Endothelial cell of umbilical vein (primary cell): ENCODE measurements around the gene COL23A1. TPM values are rescaled to one million over a fixed set of nuclear protein-coding genes. Genes with fewer than 3 reads are reported as not detected.
"Not testable (repeated sequence)": the region's sequence is repeated elsewhere in the genome, so short reads cannot be mapped to it uniquely, and the experiment has no call there.

Experiments used
- BruUV-seq: library from RNA; stranded (reverse); fragments of 400-500 nt; replicated peaks from 2 replicates; lab custom pipeline; 2021; lab: Mats Ljungman, UMichigan
- CTCF ChIA-PET: fragments of 300-600, 350-600 bp; sonication (Branson Sonifier 250); formaldehyde crosslinking; loops from one replicate; lab custom pipeline; 2021; ENCODE audit warnings: antibody characterized with exemption, inconsistent platforms; lab: Charles Lee
- POLR2A ChIA-PET: fragments of 300-600, 350-600 bp; sonication (Branson Sonifier 250); formaldehyde crosslinking; loops from one replicate; lab custom pipeline; 2021; ENCODE audit warnings: antibody characterized with exemption, inconsistent platforms; lab: Charles Lee
- DNase-seq: peaks from one replicate; pipeline ENCODE4 v3.0.0-alpha.2; 2011; ENCODE audit warnings: low read depth, low spot score
- FAIRE-seq: peaks from 2 replicates; lab custom pipeline; 2011; peaks lifted over from hg19 to GRCh38; lab: Jason Lieb, UNC
- H2AFZ ChIP-seq: 2 replicates; pipeline ENCODE4 v1.6.0; 2012; ENCODE audit warnings: low read depth, low read length, control low read depth, inconsistent platforms
- H3K27ac ChIP-seq: 2 replicates; pipeline ENCODE4 v1.5.1; 2011; ENCODE audit warnings: low read depth, mild to moderate bottlenecking, control low read depth, low read length, moderate library complexity; ENCODE audit not compliant: insufficient read depth
- H3K27me3 ChIP-seq, 2 experiments: 2 replicates each; pipeline versions ENCODE4 v1.6.0 to v1.6.1; 2011; ENCODE audit warnings: low read length in 2 of 2, mixed read lengths in 1 of 2; ENCODE audit not compliant: control insufficient read depth in 2 of 2, insufficient read depth in 2 of 2
- H3K36me3 ChIP-seq, 2 experiments: 2 replicates in 1 of 2; 3 replicates in 1 of 2; pipeline ENCODE4 v1.5.1; 2011; ENCODE audit warnings: low read length in 2 of 2, mild to moderate bottlenecking in 1 of 2, moderate library complexity in 1 of 2; ENCODE audit not compliant: control insufficient read depth in 2 of 2, insufficient read depth in 2 of 2; ENCODE audit errors: extremely low read depth in 1 of 2
- H3K4me1 ChIP-seq: 3 replicates; pipeline ENCODE4 v1.5.1; 2011; ENCODE audit warnings: mild to moderate bottlenecking, low read length; ENCODE audit not compliant: control insufficient read depth, insufficient read depth; ENCODE audit errors: extremely low read depth
- H3K4me2 ChIP-seq: 2 replicates; pipeline ENCODE4 v1.6.1; 2011; ENCODE audit warnings: low read length, control low read depth, mixed read lengths; ENCODE audit not compliant: insufficient read depth
- H3K4me3 ChIP-seq, 3 experiments: fragments of 200-600 bp in 1 of 3; sonication (generic), shearing (Covaris generic) in 1 of 3; replicated peaks in 1 of 3; 2 replicates each; pipeline ENCODE4 v1.5.1; 2011 to 2016; ENCODE audit warnings: control low read depth in 3 of 3, low read length in 3 of 3, mild to moderate bottlenecking in 2 of 3, inconsistent platforms in 1 of 3, low read depth in 1 of 3, moderate library complexity in 1 of 3; ENCODE audit not compliant: insufficient read depth in 1 of 3
- H3K79me2 ChIP-seq: 2 replicates; pipeline ENCODE4 v1.6.0; 2012; ENCODE audit warnings: low read length, inconsistent platforms; ENCODE audit not compliant: control insufficient read depth, insufficient read depth
- H3K9ac ChIP-seq: replicated peaks from 2 replicates; pipeline ENCODE3; 2011; ENCODE audit warnings: low read length, control low read depth; ENCODE audit not compliant: insufficient read depth; ENCODE audit errors: extremely low read depth
- H3K9me1 ChIP-seq: replicated peaks from 3 replicates; pipeline ENCODE4 v1.6.0; 2011; ENCODE audit warnings: mild to moderate bottlenecking, low read length; ENCODE audit not compliant: control insufficient read depth, insufficient read depth; ENCODE audit errors: extremely low read depth
- H3K9me3 ChIP-seq: replicated peaks from 2 replicates; pipeline ENCODE4 v1.5.1; 2012; ENCODE audit warnings: low read length, inconsistent platforms; ENCODE audit not compliant: control insufficient read depth, insufficient read depth
- H4K20me1 ChIP-seq: replicated peaks from 2 replicates; pipeline ENCODE3; 2011; ENCODE audit warnings: mild to moderate bottlenecking, low read length; ENCODE audit not compliant: control insufficient read depth, insufficient read depth; ENCODE audit errors: extremely low read depth
- EZH2 ChIP-seq: IDR thresholded peaks from 2 replicates; pipeline ENCODE4 v1.6.1; 2012; ENCODE audit warnings: borderline replicate concordance, low read depth, mild to moderate bottlenecking, moderate library complexity, low read length, inconsistent platforms; ENCODE audit not compliant: severe bottlenecking
- FOS ChIP-seq: IDR thresholded peaks from 2 replicates; pipeline ENCODE4 v1.6.1; 2011; ENCODE audit warnings: mild to moderate bottlenecking, low read length, moderate library complexity, borderline replicate concordance; ENCODE audit not compliant: insufficient read depth
- GATA2 ChIP-seq: IDR thresholded peaks from 2 replicates; pipeline ENCODE4 v1.7.0; 2011; ENCODE audit warnings: low read depth, mild to moderate bottlenecking, moderate library complexity, mixed read lengths, low read length; ENCODE audit not compliant: insufficient read length, insufficient read depth
- MAX ChIP-seq: IDR thresholded peaks from 2 replicates; pipeline ENCODE4 v1.6.1; 2011; ENCODE audit not compliant: insufficient read depth, insufficient read length
- MYC ChIP-seq: IDR thresholded peaks from one replicate; pipeline ENCODE4 v1.6.1; 2011; ENCODE audit warnings: mild to moderate bottlenecking, low read depth, low read length
- POLR2A ChIP-seq: IDR thresholded peaks from 2 replicates; pipeline ENCODE4 v1.6.1; 2012; ENCODE audit warnings: low read depth, mild to moderate bottlenecking, control low read depth, low read length
- POLR2AphosphoS5 ChIP-seq: IDR thresholded peaks from 2 replicates; pipeline ENCODE4 v1.6.1; 2012; ENCODE audit warnings: low read depth, mild to moderate bottlenecking, control low read depth, low read length, moderate library complexity; ENCODE audit not compliant: insufficient read depth
- dilution Hi-C: fragments of 300-500 bp; cut with MboI; formaldehyde crosslinking; loops from one replicate; pipeline ENCODE4 v1.15.0; 2019; ENCODE audit warnings: low sequenced_read_pairs; ENCODE audit not compliant: extremely low pct_ligation_motif_present
- intact Hi-C: fragments of 100-400 bp; cut with micrococcal nuclease; formaldehyde crosslinking; loops from one replicate; pipeline ENCODE4 v1.10.0; 2022
- polyA plus RNA-seq, 4 experiments: library from polyadenylated mRNA; depleted of rRNA in 3 of 4; stranded (reverse) in 3 of 4; unstranded in 1 of 4; fragments of >200 nt; gene quantifications; 2 replicates each; pipeline versions ENCODE4 v1.2.1 to v1.2.3, GENCODE V29; 2011 to 2012; ENCODE audit warnings: missing spikeins in 1 of 4
- total RNA-seq: library from RNA; stranded (reverse); gene quantifications from 2 replicates; pipeline ENCODE4 v1.2.3, GENCODE V29; 2021

The COL23A1 gene
- total and polyA plus RNA-seq, 2 donors (not counting 3 experiments of a cell fraction or from before 2014, with no cell fraction given) = not detected

GRCh38 chr5:178240341-178240741 is 349.9 kb downstream of the COL23A1 start:
- no peak for FAIRE-seq
- TF ChIP-seq POLR2A = no peak
- TF ChIP-seq POLR2AphosphoS5 = no peak
- no peak for TF ChIP-seq MYC
- no peak for TF ChIP-seq GATA2
- no peak for TF ChIP-seq MAX
- no peak for TF ChIP-seq FOS
- TF ChIP-seq EZH2 = no peak
- POLR2A ChIA-PET = no interaction called here
- Histone ChIP-seq H3K4me2 (no peak overlapping the region), H3K4me3 (no peak overlapping the region), H3K4me1 (peaks cover 14% of the 10 kb centered on the region), H2AFZ (peak overlapping the region; percentile 68), H3K79me2 (no peaks in the 10 kb centered on the region), H3K9me1 (no peaks in the 10 kb centered on the region), H3K9me3 (no peaks in the 10 kb centered on the region), H3K27ac (no peak overlapping the region), H3K9ac (no peak overlapping the region), H3K36me3 (no peaks in the 10 kb centered on the region), H3K27me3 (no peaks in the 10 kb centered on the region), H4K20me1 (no peaks in the 10 kb centered on the region)
- dilution Hi-C loops (no loop called here), intact Hi-C loops (no loop called here)
- DNase-seq = no peak
- BruUV-seq = no TSS peak
- CTCF ChIA-PET = interaction anchor here (1.2 kb wide), 1 partner anchor 11 kb away, joined by 4 read pairs; no protein-coding TSS in a partner anchor

- DNase-seq, H3K36me3 ChIP-seq, H3K4me2 ChIP-seq, H3K27ac ChIP-seq, BruUV-seq, H3K9me1 ChIP-seq, H3K79me2 ChIP-seq, H4K20me1 ChIP-seq, CTCF ChIA-PET, H3K27me3 ChIP-seq, H3K4me3 ChIP-seq, dilution Hi-C loops, H3K9ac ChIP-seq, POLR2A ChIA-PET, FAIRE-seq, H3K9me3 ChIP-seq: not testable (repeated sequence)
- Histone ChIP-seq H2AFZ (peak overlapping the region; percentile 68), H3K4me1 (peaks cover 14% of the 10 kb centered on the region)
- intact Hi-C loops = loop anchor here (5.0 kb wide), 1 partner anchor 1318 kb away; no protein-coding TSS in a partner anchor
Measured at GRCh38 chr5:178239626-178240301, 350.4 kb downstream of the COL23A1 start.
